Caco-2 (cell line): ENCODE data around the gene NR2C2. TPM values are rescaled to one million over a fixed set of nuclear protein-coding genes. Genes with fewer than 3 reads are reported as not detected.

Source experiments
- BruUV-seq: library from RNA; stranded (reverse); fragments of 400-500 nt; replicated peaks from 2 replicates; lab custom pipeline; 2021; lab: Mats Ljungman, UMichigan
- CTCF ChIA-PET: fragments of 300-600 bp; sonication (Branson Sonifier 250); formaldehyde crosslinking; loops from one replicate; lab custom pipeline; 2022; ENCODE audit warnings: antibody characterized with exemption; lab: Charles Lee
- POLR2A ChIA-PET: fragments of 300-600 bp; sonication (Branson Sonifier 250); formaldehyde crosslinking; loops from one replicate; lab custom pipeline; 2022; ENCODE audit warnings: antibody characterized with exemption; lab: Charles Lee
- DNase-seq, 2 experiments: peaks; one replicate each; pipeline versions ENCODE4 v3.0.0 to v3.0.0-alpha.2; 2020 to 2022
- H3K27me3 ChIP-seq: replicated peaks from 2 replicates; pipeline ENCODE4 v1.6.0; 2011; ENCODE audit warnings: low read length; ENCODE audit not compliant: control insufficient read depth, insufficient read depth
- H3K36me3 ChIP-seq: 2 replicates; pipeline ENCODE4 v1.5.1; 2011; ENCODE audit warnings: low read length; ENCODE audit not compliant: control insufficient read depth, insufficient read depth
- H3K4me1 ChIP-seq: fragments of 250-450 bp; sonication (Bioruptor Pico); 2 replicates; pipeline ENCODE4 v1.5.1; 2020; ENCODE audit warnings: mild to moderate bottlenecking
- H3K4me3 ChIP-seq: 2 replicates; pipeline ENCODE4 v1.5.1; 2011; ENCODE audit warnings: low read depth, mild to moderate bottlenecking, control low read depth, low read length
- H3K9me3 ChIP-seq: fragments of 250-450 bp; sonication (Bioruptor Pico); 2 replicates; pipeline ENCODE4 v1.5.1; 2020; ENCODE audit warnings: mild to moderate bottlenecking, moderate library complexity
- H3K27ac Mint-ChIP-seq: one replicate; pipeline ENCODE4 v1.8.0; 2022; ENCODE audit warnings: mixed read lengths; ENCODE audit not compliant: unreplicated experiment
- H3K27me3 Mint-ChIP-seq: one replicate; pipeline ENCODE4 v1.8.0; 2022; ENCODE audit warnings: mixed read lengths; ENCODE audit not compliant: insufficient read depth, unreplicated experiment
- H3K36me3 Mint-ChIP-seq: one replicate; pipeline ENCODE4 v1.8.0; 2022; ENCODE audit warnings: mild to moderate bottlenecking, mixed read lengths; ENCODE audit not compliant: insufficient read depth, unreplicated experiment
- H3K4me1 Mint-ChIP-seq: one replicate; pipeline ENCODE4 v1.8.0; 2022; ENCODE audit warnings: low read depth, mixed read lengths; ENCODE audit not compliant: unreplicated experiment
- H3K4me3 Mint-ChIP-seq: one replicate; pipeline ENCODE4 v1.8.0; 2022; ENCODE audit warnings: mild to moderate bottlenecking, moderate library complexity, mixed read lengths; ENCODE audit not compliant: unreplicated experiment
- H3K9me3 Mint-ChIP-seq: one replicate; pipeline ENCODE4 v1.8.0; 2022; ENCODE audit warnings: mixed read lengths; ENCODE audit not compliant: unreplicated experiment
- intact Hi-C: fragments of 100-400 bp; cut with micrococcal nuclease; formaldehyde crosslinking; loops from one replicate; pipeline ENCODE4 v1.10.0; 2022; ENCODE audit not compliant: unreplicated experiment
- total RNA-seq: library from RNA; stranded (reverse); gene quantifications from 2 replicates; pipeline ENCODE4 v1.2.3, GENCODE V29; 2022
- TF ChIP-seq, protein P1 (sequence below), 2 experiments: fragments of 200-600 bp in 1 of 2; IDR thresholded peaks; 1 replicate in 1 of 2; 2 replicates in 1 of 2; pipeline versions ENCODE4 v1.5.1 to v1.8.0; 2011 to 2022; ENCODE audit warnings: antibody characterized with exemption in 1 of 2, control low read depth in 1 of 2, inconsistent platforms in 1 of 2, low read depth in 1 of 2, low read length in 1 of 2, mild to moderate bottlenecking in 1 of 2, moderate library complexity in 1 of 2; ENCODE audit not compliant: insufficient read depth in 1 of 2, severe bottlenecking in 1 of 2, unreplicated experiment in 1 of 2

NR2C2 gene
- total RNA-seq, 1 experiment from 2014 or later, result 37.0 TPM

GRCh38 chr3:14905055-14905657 lies 42.2 kb upstream of the NR2C2 start:
- Histone ChIP-seq H3K4me3 (no peak overlapping the region), H3K9me3 (peaks cover 8% of the 10 kb centered on the region; the same call in 1 of the 2 replicates), H3K36me3 (no peaks in the 10 kb centered on the region), H3K27me3 (no peaks in the 10 kb centered on the region), H3K4me1 (no peaks in the 10 kb centered on the region)
- Mint-ChIP-seq H3K4me3 (no peak overlapping the region), H3K4me1 (no peaks in the 10 kb centered on the region), H3K9me3 (peaks cover 14% of the 10 kb centered on the region), H3K27ac (no peak overlapping the region), H3K27me3 (peaks cover 9% of the 10 kb centered on the region), H3K36me3 (no peaks in the 10 kb centered on the region)
- CTCF ChIA-PET, result no interaction called here
- POLR2A ChIA-PET, result no interaction called here
- DNase-seq, result no peak
- TF ChIP-seq, protein P1, sequence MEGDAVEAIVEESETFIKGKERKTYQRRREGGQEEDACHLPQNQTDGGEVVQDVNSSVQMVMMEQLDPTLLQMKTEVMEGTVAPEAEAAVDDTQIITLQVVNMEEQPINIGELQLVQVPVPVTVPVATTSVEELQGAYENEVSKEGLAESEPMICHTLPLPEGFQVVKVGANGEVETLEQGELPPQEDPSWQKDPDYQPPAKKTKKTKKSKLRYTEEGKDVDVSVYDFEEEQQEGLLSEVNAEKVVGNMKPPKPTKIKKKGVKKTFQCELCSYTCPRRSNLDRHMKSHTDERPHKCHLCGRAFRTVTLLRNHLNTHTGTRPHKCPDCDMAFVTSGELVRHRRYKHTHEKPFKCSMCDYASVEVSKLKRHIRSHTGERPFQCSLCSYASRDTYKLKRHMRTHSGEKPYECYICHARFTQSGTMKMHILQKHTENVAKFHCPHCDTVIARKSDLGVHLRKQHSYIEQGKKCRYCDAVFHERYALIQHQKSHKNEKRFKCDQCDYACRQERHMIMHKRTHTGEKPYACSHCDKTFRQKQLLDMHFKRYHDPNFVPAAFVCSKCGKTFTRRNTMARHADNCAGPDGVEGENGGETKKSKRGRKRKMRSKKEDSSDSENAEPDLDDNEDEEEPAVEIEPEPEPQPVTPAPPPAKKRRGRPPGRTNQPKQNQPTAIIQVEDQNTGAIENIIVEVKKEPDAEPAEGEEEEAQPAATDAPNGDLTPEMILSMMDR (IDR thresholded peaks at IDR 0.05; ENCODE audit: insufficient read depth in 1 of 2, low read depth in 1 of 2, low read length in 1 of 2, severe bottlenecking in 1 of 2, unreplicated experiment in 1 of 2), result no peak
- no TSS peak for BruUV-seq
- intact Hi-C loops, result no loop called here

- H3K36me3 Mint-ChIP-seq, result no peaks in the 10 kb centered on the region
- Histone ChIP-seq H3K36me3 (no peaks in the 10 kb centered on the region), H3K27me3 (no peaks in the 10 kb centered on the region), H3K4me1 (no peaks in the 10 kb centered on the region), H3K4me3 (no peak overlapping the region), H3K9me3 (peaks cover 8% of the 10 kb centered on the region; the same call in 1 of the 2 replicates)
- TF ChIP-seq, protein P1 (IDR thresholded peaks at IDR 0.05; ENCODE audit: insufficient read depth in 1 of 2, low read depth in 1 of 2, low read length in 1 of 2, severe bottlenecking in 1 of 2, unreplicated experiment in 1 of 2), result no peak
- DNase-seq, result no peak
- POLR2A ChIA-PET, result no interaction called here
- H3K4me3 Mint-ChIP-seq, result no peak overlapping the region
- H3K9me3 Mint-ChIP-seq, result peaks cover 14% of the 10 kb centered on the region
- H3K27me3 Mint-ChIP-seq, result peaks cover 9% of the 10 kb centered on the region
- no peaks in the 10 kb centered on the region for H3K4me1 Mint-ChIP-seq
- CTCF ChIA-PET, result no interaction called here
- BruUV-seq, result no TSS peak
- no peak overlapping the region for H3K27ac Mint-ChIP-seq
- intact Hi-C loops, result no loop called here
Observed at GRCh38 chr3:14906355-14906971, 40.9 kb upstream of the NR2C2 start.

DNA sequence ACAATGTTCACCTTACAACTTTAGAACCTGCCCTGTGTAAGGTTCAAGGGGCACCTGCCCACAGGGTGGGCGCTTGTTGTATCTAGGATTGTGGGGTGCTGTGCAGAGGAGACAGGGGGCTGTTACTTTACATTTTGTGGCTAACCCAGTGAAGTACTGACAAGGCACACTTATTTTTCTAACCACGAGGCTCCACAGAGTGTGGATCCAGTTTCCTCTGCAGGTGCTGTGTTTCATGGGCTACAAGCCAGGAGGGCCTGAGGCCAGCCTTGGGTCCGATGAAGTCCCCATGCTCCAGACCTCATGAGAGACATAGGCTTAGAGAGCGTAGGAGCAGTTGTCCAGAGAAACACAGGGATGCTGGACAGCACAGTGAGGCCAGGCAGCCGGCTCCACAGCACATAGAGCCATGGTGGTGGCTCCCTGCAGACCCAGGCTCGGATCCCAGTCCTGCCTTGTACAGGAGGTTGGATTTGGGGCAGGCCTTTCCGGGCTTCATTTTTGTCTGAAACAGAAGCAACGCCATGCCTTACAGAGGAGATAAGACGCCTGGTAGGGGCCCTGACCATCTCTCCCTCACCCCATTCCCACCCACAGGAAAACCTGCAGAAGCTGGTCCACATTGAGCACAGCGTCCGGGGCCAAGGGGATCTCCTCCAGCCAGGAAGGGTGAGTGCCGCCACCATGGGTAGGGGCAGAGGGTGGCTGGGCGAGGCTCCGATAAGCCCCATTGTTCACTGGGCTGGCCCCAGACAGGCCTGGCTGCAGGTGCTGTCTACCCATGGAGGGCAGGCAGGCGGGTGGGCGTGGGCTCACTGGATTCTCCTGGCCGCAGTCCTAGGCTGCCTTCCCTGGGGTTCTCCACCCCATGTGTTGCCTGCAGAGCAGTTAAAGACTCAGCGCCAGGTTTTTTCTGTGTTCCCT lies 40.1 kb upstream of the NR2C2 start:
- H3K9me3 ChIP-seq, result peaks cover 8% of the 10 kb centered on the region; the same call in 1 of the 2 replicates
- POLR2A ChIA-PET, result no interaction called here

More for the DNA sequence above, 40.1 kb upstream of the NR2C2 start:
- DNase-seq, result no peak
- CTCF ChIA-PET, result no interaction called here
- Mint-ChIP-seq H3K9me3 (peaks cover 14% of the 10 kb centered on the region), H3K4me1 (no peaks in the 10 kb centered on the region), H3K4me3 (no peak overlapping the region), H3K36me3 (no peaks in the 10 kb centered on the region), H3K27ac (no peak overlapping the region), H3K27me3 (peaks cover 9% of the 10 kb centered on the region)
- TF ChIP-seq, protein P1 (IDR thresholded peaks at IDR 0.05; ENCODE audit: insufficient read depth in 1 of 2, low read depth in 1 of 2, low read length in 1 of 2, severe bottlenecking in 1 of 2, unreplicated experiment in 1 of 2), result no peak
- Histone ChIP-seq H3K36me3 (no peaks in the 10 kb centered on the region), H3K27me3 (no peaks in the 10 kb centered on the region), H3K4me3 (no peak overlapping the region), H3K4me1 (no peaks in the 10 kb centered on the region)
- intact Hi-C loops, result no loop called here
- no TSS peak for BruUV-seq
